ENCODE measurements around the gene MCM9.

The MCM9 gene

DNA sequence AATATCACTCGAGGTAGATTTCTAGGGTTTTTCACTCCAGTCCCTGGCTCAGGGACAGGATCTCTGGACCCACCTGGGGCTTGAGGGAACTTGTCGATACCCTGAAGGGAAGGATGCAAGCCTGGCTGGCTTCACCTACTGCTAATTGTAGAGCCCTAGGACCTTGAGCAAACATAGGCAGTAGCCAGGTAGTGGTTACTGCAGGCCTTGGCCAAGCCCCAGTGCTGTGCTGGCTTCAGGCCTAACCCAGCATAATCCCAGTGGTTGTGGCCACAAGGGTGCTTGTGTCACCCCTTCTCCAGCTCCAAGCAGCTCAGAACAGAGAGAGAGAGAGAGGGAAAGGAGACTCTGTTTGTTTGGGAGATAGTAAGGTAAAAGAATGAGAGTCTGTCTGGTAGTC, 5.8 kb upstream of the MCM9 start:
- no peak overlapping the region for H3K4me3 ChIP-seq (ENCODE audit: low read length)
- H3K27me3 ChIP-seq (ENCODE audit: insufficient read depth, low read length, poor library complexity) = no peaks in the 10 kb centered on the region
- no peak overlapping the region for H2AK5ac ChIP-seq (ENCODE audit: low read length)
- no peak overlapping the region for H3K9ac ChIP-seq (ENCODE audit: low read length)
- no peaks in the 10 kb centered on the region for H3K36me3 ChIP-seq (ENCODE audit: control insufficient read depth, insufficient read depth, low read length)
- no peak overlapping the region for H3K4me2 ChIP-seq (ENCODE audit: low read length)
- no peak overlapping the region for H2BK15ac ChIP-seq (replicated peaks; ENCODE audit: low read depth)
- H3K4ac ChIP-seq (ENCODE audit: low read depth, low read length) = no peak overlapping the region
- no peak overlapping the region for H3K18ac ChIP-seq (ENCODE audit: low read length)
- H4K8ac ChIP-seq (ENCODE audit: low read depth, low read length) = no peak overlapping the region
- H2BK5ac ChIP-seq (ENCODE audit: low read length) = no peak overlapping the region
- H3K56ac ChIP-seq (ENCODE audit: low read length) = no peak overlapping the region
- H3K79me1 ChIP-seq (ENCODE audit: low read length) = no peaks in the 10 kb centered on the region
- H3K23ac ChIP-seq (ENCODE audit: low read length) = no peak overlapping the region
- DNase-seq = no peak
- peaks cover 3% of the 10 kb centered on the region for H3K79me2 ChIP-seq (ENCODE audit: control insufficient read depth, insufficient read depth, low read length)
- H3K27ac ChIP-seq (ENCODE audit: low read depth, low read length) = no peak overlapping the region
- no peaks in the 10 kb centered on the region for H3K4me1 ChIP-seq (ENCODE audit: control insufficient read depth, low read depth, low read length)
- H2BK120ac ChIP-seq (ENCODE audit: low read depth, low read length) = no peak overlapping the region
- WGBS (ENCODE audit: extremely low coverage, insufficient coverage, low lambda C conversion rate) = no CpG with 5 or more reads among the region's 2 CpGs
- no peak overlapping the region for H4K5ac ChIP-seq (ENCODE audit: low read length)

- Histone ChIP-seq H3K56ac (ENCODE audit: low read length) (no peak overlapping the region), H3K79me1 (ENCODE audit: low read length) (no peaks in the 10 kb centered on the region), H3K18ac (ENCODE audit: low read length) (no peak overlapping the region), H2BK120ac (ENCODE audit: low read depth, low read length) (no peak overlapping the region), H2BK15ac (replicated peaks; ENCODE audit: low read depth) (no peak overlapping the region), H3K27me3 (ENCODE audit: insufficient read depth, low read length, poor library complexity) (no peaks in the 10 kb centered on the region), H3K4me2 (ENCODE audit: low read length) (no peak overlapping the region), H3K4ac (ENCODE audit: low read depth, low read length) (no peak overlapping the region), H3K9ac (ENCODE audit: low read length) (no peak overlapping the region), H3K4me1 (ENCODE audit: control insufficient read depth, low read depth, low read length) (no peaks in the 10 kb centered on the region), H2BK5ac (ENCODE audit: low read length) (no peak overlapping the region), H3K4me3 (ENCODE audit: low read length) (no peak overlapping the region), H3K36me3 (ENCODE audit: control insufficient read depth, insufficient read depth, low read length) (no peaks in the 10 kb centered on the region), H4K8ac (ENCODE audit: low read depth, low read length) (no peak overlapping the region), H3K23ac (ENCODE audit: low read length) (no peak overlapping the region), H3K27ac (ENCODE audit: low read depth, low read length) (no peak overlapping the region), H4K5ac (ENCODE audit: low read length) (no peak overlapping the region), H2AK5ac (ENCODE audit: low read length) (no peak overlapping the region), H3K79me2 (ENCODE audit: control insufficient read depth, insufficient read depth, low read length) (peaks cover 3% of the 10 kb centered on the region)
- WGBS (ENCODE audit: extremely low coverage, insufficient coverage, low lambda C conversion rate) = no CpG with 5 or more reads among the region's 1 CpG
- no peak for DNase-seq
These were observed 4.7 kb upstream of the MCM9 start for GRCh38 chr6:118939683-118940082.

GRCh38 chr6:118935978-118936703, 1.2 kb upstream of the MCM9 start:
- Histone ChIP-seq H4K8ac (ENCODE audit: low read depth, low read length) (no peak overlapping the region), H3K18ac (ENCODE audit: low read length) (no peak overlapping the region), H3K79me2 (ENCODE audit: control insufficient read depth, insufficient read depth, low read length) (peaks cover 5% of the 10 kb centered on the region), H2BK120ac (ENCODE audit: low read depth, low read length) (no peak overlapping the region), H3K4me2 (ENCODE audit: low read length) (no peak overlapping the region), H3K4me1 (ENCODE audit: control insufficient read depth, low read depth, low read length) (no peaks in the 10 kb centered on the region), H3K27ac (ENCODE audit: low read depth, low read length) (no peak overlapping the region), H3K56ac (ENCODE audit: low read length) (no peak overlapping the region), H3K79me1 (ENCODE audit: low read length) (no peaks in the 10 kb centered on the region), H3K4me3 (ENCODE audit: low read length) (no peak overlapping the region), H3K9ac (ENCODE audit: low read length) (no peak overlapping the region), H2AK5ac (ENCODE audit: low read length) (no peak overlapping the region), H3K27me3 (ENCODE audit: insufficient read depth, low read length, poor library complexity) (no peaks in the 10 kb centered on the region), H3K23ac (ENCODE audit: low read length) (no peak overlapping the region), H3K4ac (ENCODE audit: low read depth, low read length) (no peak overlapping the region), H2BK15ac (replicated peaks; ENCODE audit: low read depth) (no peak overlapping the region), H3K36me3 (ENCODE audit: control insufficient read depth, insufficient read depth, low read length) (no peaks in the 10 kb centered on the region), H2BK5ac (ENCODE audit: low read length) (no peak overlapping the region), H4K5ac (ENCODE audit: low read length) (no peak overlapping the region)
- DNase-seq = peak; percentile 31
- WGBS (ENCODE audit: extremely low coverage, insufficient coverage, low lambda C conversion rate) = no CpG with 5 or more reads among the region's 3 CpGs

- Histone ChIP-seq H3K36me3 (ENCODE audit: control insufficient read depth, insufficient read depth, low read length) (no peaks in the 10 kb centered on the region), H2BK5ac (ENCODE audit: low read length) (no peak overlapping the region), H3K27me3 (ENCODE audit: insufficient read depth, low read length, poor library complexity) (no peaks in the 10 kb centered on the region), H4K8ac (ENCODE audit: low read depth, low read length) (no peak overlapping the region), H3K23ac (ENCODE audit: low read length) (no peak overlapping the region), H2BK120ac (ENCODE audit: low read depth, low read length) (no peak overlapping the region), H3K27ac (ENCODE audit: low read depth, low read length) (no peak overlapping the region), H2BK15ac (replicated peaks; ENCODE audit: low read depth) (no peak overlapping the region), H4K5ac (ENCODE audit: low read length) (no peak overlapping the region), H3K4ac (ENCODE audit: low read depth, low read length) (no peak overlapping the region), H2AK5ac (ENCODE audit: low read length) (no peak overlapping the region), H3K79me2 (ENCODE audit: control insufficient read depth, insufficient read depth, low read length) (peaks cover 5% of the 10 kb centered on the region), H3K4me2 (ENCODE audit: low read length) (no peak overlapping the region), H3K4me3 (ENCODE audit: low read length) (peak overlapping the region; percentile 21), H3K18ac (ENCODE audit: low read length) (no peak overlapping the region), H3K56ac (ENCODE audit: low read length) (peak overlapping the region; percentile 52), H3K79me1 (ENCODE audit: low read length) (no peaks in the 10 kb centered on the region), H3K9ac (ENCODE audit: low read length) (peak overlapping the region; percentile 46), H3K4me1 (ENCODE audit: control insufficient read depth, low read depth, low read length) (no peaks in the 10 kb centered on the region)
- no peak for DNase-seq
- WGBS (ENCODE audit: extremely low coverage, insufficient coverage, low lambda C conversion rate) = no CpG with 5 or more reads among the region's 1 CpG
These were observed 341 bp upstream of the MCM9 start for GRCh38 chr6:118935331-118935668.

DNA sequence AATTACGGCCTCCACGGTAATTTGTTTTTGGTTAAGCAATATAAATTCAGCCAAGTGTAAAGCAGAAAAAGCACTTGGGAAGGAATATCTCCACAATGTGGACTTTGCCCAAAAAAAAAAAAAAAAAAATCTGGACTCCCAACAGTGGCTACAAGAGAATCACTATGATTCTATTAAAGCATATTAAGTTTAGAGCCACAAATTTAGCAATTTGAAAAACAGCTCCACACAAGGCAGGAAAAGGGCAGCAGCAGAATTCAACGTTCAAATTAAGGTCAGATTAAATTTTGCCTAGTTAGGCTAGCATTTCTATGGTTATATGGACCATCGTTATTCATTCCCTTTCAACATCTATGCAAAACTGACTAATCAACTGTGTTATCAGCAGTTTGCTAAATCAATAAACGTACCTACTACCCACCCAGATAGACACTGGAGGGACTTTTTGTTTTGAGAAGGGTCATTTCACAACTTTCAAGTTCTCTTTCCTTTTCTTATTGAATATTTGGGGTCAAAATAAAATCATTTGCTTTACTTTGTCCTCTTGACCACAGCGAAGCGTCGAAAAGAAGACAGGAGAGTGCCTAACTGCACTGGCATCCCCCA, 1.0 kb downstream of the MCM9 start:
- H3K4me3 ChIP-seq (ENCODE audit: low read length) = no peak overlapping the region
- no peaks in the 10 kb centered on the region for H3K79me1 ChIP-seq (ENCODE audit: low read length)
- no peak overlapping the region for H4K8ac ChIP-seq (ENCODE audit: low read depth, low read length)
- no peak overlapping the region for H3K27ac ChIP-seq (ENCODE audit: low read depth, low read length)
- no peaks in the 10 kb centered on the region for H3K27me3 ChIP-seq (ENCODE audit: insufficient read depth, low read length, poor library complexity)
- H2AK5ac ChIP-seq (ENCODE audit: low read length) = no peak overlapping the region
- H3K4me1 ChIP-seq (ENCODE audit: control insufficient read depth, low read depth, low read length) = no peaks in the 10 kb centered on the region
- H4K5ac ChIP-seq (ENCODE audit: low read length) = no peak overlapping the region
- H3K4me2 ChIP-seq (ENCODE audit: low read length) = peak overlapping the region; percentile 28
- no peak overlapping the region for H3K9ac ChIP-seq (ENCODE audit: low read length)
- no peak overlapping the region for H2BK15ac ChIP-seq (replicated peaks; ENCODE audit: low read depth)
- no peak overlapping the region for H2BK120ac ChIP-seq (ENCODE audit: low read depth, low read length)
- DNase-seq = no peak
- H3K36me3 ChIP-seq (ENCODE audit: control insufficient read depth, insufficient read depth, low read length) = no peaks in the 10 kb centered on the region
- H3K4ac ChIP-seq (ENCODE audit: low read depth, low read length) = no peak overlapping the region
- no CpG with 5 or more reads among the region's 8 CpGs for WGBS (ENCODE audit: extremely low coverage, insufficient coverage, low lambda C conversion rate)
- no peak overlapping the region for H2BK5ac ChIP-seq (ENCODE audit: low read length)
- peaks cover 5% of the 10 kb centered on the region for H3K79me2 ChIP-seq (ENCODE audit: control insufficient read depth, insufficient read depth, low read length)
- no peak overlapping the region for H3K23ac ChIP-seq (ENCODE audit: low read length)
- no peak overlapping the region for H3K56ac ChIP-seq (ENCODE audit: low read length)
- H3K18ac ChIP-seq (ENCODE audit: low read length) = no peak overlapping the region

DNA sequence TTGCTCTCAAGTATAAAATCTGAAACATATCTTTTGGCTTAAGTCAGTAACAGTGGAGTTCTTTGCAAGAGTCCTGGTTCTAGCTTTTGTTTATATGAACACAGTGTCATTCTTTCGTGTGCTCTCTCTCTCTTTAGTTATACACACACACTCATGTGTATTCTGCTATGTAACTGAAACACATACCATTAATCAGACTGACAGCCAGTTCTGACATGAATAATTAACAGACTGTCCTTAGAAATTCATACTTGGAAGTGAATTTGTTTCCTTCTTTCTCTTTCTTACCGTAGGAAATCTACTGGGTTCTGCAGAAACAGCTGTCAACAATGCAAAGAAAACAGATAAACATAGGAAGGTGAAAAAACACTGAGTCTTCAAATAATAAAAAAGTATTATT, 2.5 kb downstream of the MCM9 start:
- H3K4ac ChIP-seq (ENCODE audit: low read depth, low read length) = no peak overlapping the region
- no peaks in the 10 kb centered on the region for H3K79me1 ChIP-seq (ENCODE audit: low read length)
- H2BK120ac ChIP-seq (ENCODE audit: low read depth, low read length) = no peak overlapping the region
- WGBS (ENCODE audit: extremely low coverage, insufficient coverage, low lambda C conversion rate) = no CpG with 5 or more reads among the region's 2 CpGs
- no peak overlapping the region for H2BK5ac ChIP-seq (ENCODE audit: low read length)
- H3K23ac ChIP-seq (ENCODE audit: low read length) = no peak overlapping the region
- no peak overlapping the region for H3K4me3 ChIP-seq (ENCODE audit: low read length)
- no peak overlapping the region for H4K8ac ChIP-seq (ENCODE audit: low read depth, low read length)
- no peak overlapping the region for H2BK15ac ChIP-seq (replicated peaks; ENCODE audit: low read depth)
- H3K56ac ChIP-seq (ENCODE audit: low read length) = no peak overlapping the region
- no peaks in the 10 kb centered on the region for H3K27me3 ChIP-seq (ENCODE audit: insufficient read depth, low read length, poor library complexity)
- H2AK5ac ChIP-seq (ENCODE audit: low read length) = no peak overlapping the region
- H3K4me1 ChIP-seq (ENCODE audit: control insufficient read depth, low read depth, low read length) = no peaks in the 10 kb centered on the region
- no peak overlapping the region for H3K27ac ChIP-seq (ENCODE audit: low read depth, low read length)
- H3K79me2 ChIP-seq (ENCODE audit: control insufficient read depth, insufficient read depth, low read length) = peaks cover 5% of the 10 kb centered on the region
- H3K18ac ChIP-seq (ENCODE audit: low read length) = no peak overlapping the region
- no peak for DNase-seq
- peaks cover 2% of the 10 kb centered on the region for H3K36me3 ChIP-seq (ENCODE audit: control insufficient read depth, insufficient read depth, low read length)
- no peak overlapping the region for H3K9ac ChIP-seq (ENCODE audit: low read length)
- no peak overlapping the region for H3K4me2 ChIP-seq (ENCODE audit: low read length)
- no peak overlapping the region for H4K5ac ChIP-seq (ENCODE audit: low read length)

Data from mesendoderm (in vitro differentiated cells).